Measurements from ENCODE around the gene N4BP2L2.

N4BP2L2 gene

DNA sequence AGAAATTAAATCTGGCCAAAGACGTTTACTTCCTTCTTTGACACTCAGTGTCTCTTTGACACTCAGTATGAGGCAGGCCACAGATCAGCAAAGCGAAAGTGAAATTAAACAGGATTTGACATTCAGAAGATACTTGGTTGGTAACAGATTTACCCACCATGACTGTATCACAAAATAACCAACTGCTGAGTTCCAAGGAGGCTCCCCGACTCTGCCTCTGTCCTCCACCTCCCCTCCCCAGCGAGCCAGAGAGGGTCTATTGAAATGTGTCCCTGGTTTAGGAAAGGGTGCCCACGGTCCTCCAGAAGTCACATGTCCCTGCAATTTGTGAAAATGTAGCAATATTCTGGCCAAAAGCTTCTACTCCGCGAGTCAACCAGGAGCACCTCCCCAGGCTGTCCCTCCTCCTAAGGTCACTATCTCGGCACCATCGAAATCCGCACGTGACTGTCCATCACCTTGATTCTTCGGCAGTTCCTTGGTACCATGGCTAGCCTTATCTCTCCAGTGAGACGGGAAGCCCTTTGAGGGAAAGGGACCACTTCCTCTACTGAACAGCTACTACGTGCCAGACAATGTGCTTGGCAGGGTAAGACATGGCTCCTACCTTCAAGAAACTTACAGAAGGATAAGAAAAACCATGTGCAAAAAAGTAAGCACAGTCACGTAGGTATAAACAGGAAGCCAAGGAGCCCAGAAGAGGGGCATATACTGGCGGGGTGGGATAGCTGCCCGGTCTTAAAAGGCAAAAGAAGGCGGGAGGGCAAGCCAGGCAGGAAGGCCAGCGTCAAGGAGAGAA is 112.2 kb downstream of the N4BP2L2 start:
- DNase-seq (peak; percentile 66), ATAC-seq (ENCODE audit: insufficient read depth, low read depth) (peak; percentile 70)
- Histone ChIP-seq H4K20me1 (ENCODE audit: insufficient read depth, low read length) (peaks cover 21% of the 10 kb centered on the region), H3K36me3 (ENCODE audit: insufficient read depth, low read length) (peaks cover 45% of the 10 kb centered on the region), H3K4me2 (ENCODE audit: insufficient read depth, low read length) (peak overlapping the region; percentile 82), H3K9ac (ENCODE audit: low read depth, low read length) (peak overlapping the region; percentile 96), H3K4me3 (ENCODE audit: low read depth in 1 of 2, low read length in 2 of 2) (peak overlapping the region; percentile 70 to 88), H2AFZ (ENCODE audit: low read depth, low read length) (peak overlapping the region; percentile 66), H3K27me3 (ENCODE audit: insufficient read depth, low read length, poor library complexity) (no peaks in the 10 kb centered on the region), H3K4me1 (ENCODE audit: insufficient read depth, low read length) (peaks cover 63% of the 10 kb centered on the region), H3K27ac (ENCODE audit: low read length) (peak overlapping the region; percentile 87), H3K79me2 (ENCODE audit: insufficient read depth, low read length) (peaks cover 74% of the 10 kb centered on the region), H3K9me3 (ENCODE audit: insufficient read depth, low read length, severe bottlenecking) (no peaks in the 10 kb centered on the region)
- TF ChIP-seq CTCF (IDR thresholded peaks at IDR 0.05; ENCODE audit: borderline replicate concordance, extremely low read depth, low read length, poor library complexity, severe bottlenecking) = no peak
- no peak for TF ChIP-seq EZH2 (IDR thresholded peaks at IDR 0.05; ENCODE audit: borderline replicate concordance, low read depth, low read length, severe bottlenecking)

GRCh38 chr13:32425158-32425557 is 113.4 kb downstream of the N4BP2L2 start:
- Histone ChIP-seq H3K9me3 (ENCODE audit: insufficient read depth, low read length, severe bottlenecking) (peaks cover 4% of the 10 kb centered on the region), H3K4me2 (ENCODE audit: insufficient read depth, low read length) (peak overlapping the region; percentile 82), H3K4me1 (ENCODE audit: insufficient read depth, low read length) (peaks cover 51% of the 10 kb centered on the region), H3K4me3 (ENCODE audit: low read depth in 1 of 2, low read length in 2 of 2) (peak overlapping the region in 1 of 2 experiments; percentile 70; a peak in 2 of 4 replicates), H2AFZ (ENCODE audit: low read depth, low read length) (no peak overlapping the region), H4K20me1 (ENCODE audit: insufficient read depth, low read length) (peaks cover 21% of the 10 kb centered on the region), H3K36me3 (ENCODE audit: insufficient read depth, low read length) (peaks cover 55% of the 10 kb centered on the region), H3K9ac (ENCODE audit: low read depth, low read length) (no peak overlapping the region; the same call in 1 of the 2 replicates), H3K27ac (ENCODE audit: low read length) (peak overlapping the region; percentile 53; the same call in 1 of the 2 replicates), H3K27me3 (ENCODE audit: insufficient read depth, low read length, poor library complexity) (no peaks in the 10 kb centered on the region), H3K79me2 (ENCODE audit: insufficient read depth, low read length) (peaks cover 82% of the 10 kb centered on the region)
- ATAC-seq (ENCODE audit: insufficient read depth, low read depth) (no peak), DNase-seq (no peak)
- TF ChIP-seq CTCF (IDR thresholded peaks at IDR 0.05; ENCODE audit: borderline replicate concordance, extremely low read depth, low read length, poor library complexity, severe bottlenecking) (no peak), EZH2 (IDR thresholded peaks at IDR 0.05; ENCODE audit: borderline replicate concordance, low read depth, low read length, severe bottlenecking) (no peak)

DNA sequence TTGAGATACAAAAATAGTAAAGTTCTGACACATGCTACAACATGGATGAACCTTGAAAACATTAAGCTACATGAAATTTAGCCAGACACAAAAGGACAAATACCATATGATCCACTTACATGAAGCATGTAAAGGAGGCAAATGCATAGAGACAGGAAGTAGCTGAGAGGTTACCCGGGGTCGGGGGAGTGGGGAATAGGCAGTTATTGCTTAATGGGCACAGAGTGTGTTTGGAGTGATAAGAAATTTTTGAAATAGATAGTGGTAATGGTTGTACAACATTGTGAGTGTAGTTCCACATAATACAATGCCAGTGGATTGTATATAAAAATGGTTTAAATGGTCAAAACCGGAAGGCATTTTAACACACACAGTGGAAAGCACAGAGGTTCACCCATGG is 115.0 kb downstream of the N4BP2L2 start:
- Histone ChIP-seq H3K4me3 (ENCODE audit: low read depth in 1 of 2, low read length in 2 of 2) (no peak overlapping the region), H3K9me3 (ENCODE audit: insufficient read depth, low read length, severe bottlenecking) (peaks cover 11% of the 10 kb centered on the region), H3K9ac (ENCODE audit: low read depth, low read length) (no peak overlapping the region), H2AFZ (ENCODE audit: low read depth, low read length) (no peak overlapping the region), H3K4me2 (ENCODE audit: insufficient read depth, low read length) (no peak overlapping the region), H3K36me3 (ENCODE audit: insufficient read depth, low read length) (peaks cover 62% of the 10 kb centered on the region), H4K20me1 (ENCODE audit: insufficient read depth, low read length) (peaks cover 24% of the 10 kb centered on the region), H3K4me1 (ENCODE audit: insufficient read depth, low read length) (peaks cover 35% of the 10 kb centered on the region), H3K27me3 (ENCODE audit: insufficient read depth, low read length, poor library complexity) (no peaks in the 10 kb centered on the region), H3K27ac (ENCODE audit: low read length) (no peak overlapping the region), H3K79me2 (ENCODE audit: insufficient read depth, low read length) (peaks cover 84% of the 10 kb centered on the region)
- TF ChIP-seq CTCF (IDR thresholded peaks at IDR 0.05; ENCODE audit: borderline replicate concordance, extremely low read depth, low read length, poor library complexity, severe bottlenecking) (no peak), EZH2 (IDR thresholded peaks at IDR 0.05; ENCODE audit: borderline replicate concordance, low read depth, low read length, severe bottlenecking) (no peak)
- ATAC-seq (ENCODE audit: insufficient read depth, low read depth) (no peak), DNase-seq (no peak)
